ENCODE data around the gene TCERG1L.

TCERG1L gene

GRCh38 chr10:131311661-131312477, at the start of gene TCERG1L:
Gene TCERG1L (minus strand): TSS chr10:131311721. CDS start chr10:131311635, 86 bp downstream.
- in situ Hi-C loops (cut with MboI; ENCODE audit: low sequenced_read_pairs, unreplicated experiment), result no loop called here
- no peak for TF ChIP-seq CTCF (IDR thresholded peaks at IDR 0.05; ENCODE audit: borderline replicate concordance, control extremely low read depth, extremely low read depth, insufficient read depth, missing control alignments)
- DNase-seq (ENCODE audit: low spot score), result no peak

GRCh38 chr10:131358741-131359442, 47.4 kb upstream of the TCERG1L start:
- no peak for TF ChIP-seq CTCF (IDR thresholded peaks at IDR 0.05; ENCODE audit: borderline replicate concordance, control extremely low read depth, extremely low read depth, insufficient read depth, missing control alignments)
- in situ Hi-C loops (cut with MboI; ENCODE audit: low sequenced_read_pairs, unreplicated experiment), result no loop called here
- no peak for DNase-seq (ENCODE audit: low spot score)

GRCh38 chr10:131356442-131356841, 44.9 kb upstream of the TCERG1L start:
- no peak for DNase-seq (ENCODE audit: low spot score)
- no peak for TF ChIP-seq CTCF (IDR thresholded peaks at IDR 0.05; ENCODE audit: borderline replicate concordance, control extremely low read depth, extremely low read depth, insufficient read depth, missing control alignments)
- in situ Hi-C loops (cut with MboI; ENCODE audit: low sequenced_read_pairs, unreplicated experiment), result no loop called here

- no peak for TF ChIP-seq CTCF (IDR thresholded peaks at IDR 0.05; ENCODE audit: borderline replicate concordance, control extremely low read depth, extremely low read depth, insufficient read depth, missing control alignments)
- DNase-seq (ENCODE audit: low spot score), result no peak
- in situ Hi-C loops (cut with MboI; ENCODE audit: low sequenced_read_pairs, unreplicated experiment), result no loop called here
Measured at GRCh38 chr10:131355881-131356280, 44.4 kb upstream of the TCERG1L start.

GRCh38 chr10:131355056-131355455, 43.5 kb upstream of the TCERG1L start:
- TF ChIP-seq CTCF (IDR thresholded peaks at IDR 0.05; ENCODE audit: borderline replicate concordance, control extremely low read depth, extremely low read depth, insufficient read depth, missing control alignments), result no peak
- in situ Hi-C loops (cut with MboI; ENCODE audit: low sequenced_read_pairs, unreplicated experiment), result no loop called here
- DNase-seq (ENCODE audit: low spot score), result no peak

GRCh38 chr10:131354380-131354779, 42.9 kb upstream of the TCERG1L start:
- no peak for TF ChIP-seq CTCF (IDR thresholded peaks at IDR 0.05; ENCODE audit: borderline replicate concordance, control extremely low read depth, extremely low read depth, insufficient read depth, missing control alignments)
- no peak for DNase-seq (ENCODE audit: low spot score)
- in situ Hi-C loops (cut with MboI; ENCODE audit: low sequenced_read_pairs, unreplicated experiment), result no loop called here

All from GM13976 (cell line).